Amniotic epithelial cell (primary cell): ENCODE data around the gene CDC25B.
A peak's percentile ranks its signal among the peaks of the same experiment; 100 is the strongest.
"Not testable (repeated sequence)": the region's sequence is repeated elsewhere in the genome, so short reads cannot be mapped to it uniquely, and the experiment has no call there.

Experiments used
- DNase-seq: peaks from one replicate; pipeline ENCODE4 v3.0.0-alpha.2; 2010; ENCODE audit warnings: low read depth

Gene CDC25B

DNA sequence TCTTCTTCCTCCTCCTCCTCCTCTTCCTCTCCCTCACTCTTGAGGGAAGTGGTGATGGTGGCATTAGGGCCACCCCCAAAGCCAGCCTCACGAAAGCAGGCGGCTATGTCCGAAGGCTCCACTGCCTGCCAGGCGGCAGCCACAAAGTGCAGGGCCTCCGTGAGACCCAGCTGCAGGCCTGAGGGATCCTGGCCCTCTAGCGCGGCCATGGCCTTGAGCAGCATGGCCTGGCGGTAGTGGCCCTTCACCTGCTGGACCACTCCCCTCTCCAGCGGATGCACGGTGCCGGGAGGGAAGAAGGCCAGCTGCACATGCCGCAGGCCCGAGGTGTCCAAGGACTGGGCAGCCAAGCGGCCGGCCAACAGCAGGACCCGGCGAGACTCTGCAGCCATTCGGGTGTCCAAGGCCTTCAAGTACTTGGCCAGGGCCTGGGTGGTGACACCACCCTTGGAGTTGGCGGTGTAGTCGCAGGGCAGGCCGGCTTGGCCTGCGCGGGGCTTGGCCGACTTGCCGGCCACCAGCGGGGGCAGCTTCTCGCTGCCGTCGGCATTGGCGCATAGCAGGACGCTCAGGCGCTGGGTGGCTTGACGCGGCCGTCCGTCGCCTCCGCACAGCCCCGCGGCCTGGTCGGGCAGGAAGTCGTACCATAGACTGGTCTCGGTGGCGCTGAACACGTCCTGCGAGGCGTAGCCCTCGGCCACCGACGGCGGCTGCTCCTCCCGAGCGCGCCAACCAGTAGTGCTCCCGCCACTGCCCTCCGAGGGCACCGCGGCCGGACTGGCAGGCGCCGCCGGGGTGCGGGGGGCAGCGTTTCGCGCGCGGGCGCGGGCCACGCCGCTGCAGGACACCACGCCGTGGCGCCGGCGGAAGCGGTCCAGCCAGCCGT is 10.6 kb upstream of the CDC25B start:
- no peak for DNase-seq

- DNase-seq = peak; percentile 63
Measured at GRCh38 chr20:3786126-3786484, 10.0 kb upstream of the CDC25B start.

GRCh38 chr20:3786665-3787323 is 9.3 kb upstream of the CDC25B start, which contains the start of gene CENPB:
CENPB (minus strand) TSS chr20:3786740; CDS start chr20:3786483, 257 bp downstream.
- DNase-seq = peak; percentile 58

DNA sequence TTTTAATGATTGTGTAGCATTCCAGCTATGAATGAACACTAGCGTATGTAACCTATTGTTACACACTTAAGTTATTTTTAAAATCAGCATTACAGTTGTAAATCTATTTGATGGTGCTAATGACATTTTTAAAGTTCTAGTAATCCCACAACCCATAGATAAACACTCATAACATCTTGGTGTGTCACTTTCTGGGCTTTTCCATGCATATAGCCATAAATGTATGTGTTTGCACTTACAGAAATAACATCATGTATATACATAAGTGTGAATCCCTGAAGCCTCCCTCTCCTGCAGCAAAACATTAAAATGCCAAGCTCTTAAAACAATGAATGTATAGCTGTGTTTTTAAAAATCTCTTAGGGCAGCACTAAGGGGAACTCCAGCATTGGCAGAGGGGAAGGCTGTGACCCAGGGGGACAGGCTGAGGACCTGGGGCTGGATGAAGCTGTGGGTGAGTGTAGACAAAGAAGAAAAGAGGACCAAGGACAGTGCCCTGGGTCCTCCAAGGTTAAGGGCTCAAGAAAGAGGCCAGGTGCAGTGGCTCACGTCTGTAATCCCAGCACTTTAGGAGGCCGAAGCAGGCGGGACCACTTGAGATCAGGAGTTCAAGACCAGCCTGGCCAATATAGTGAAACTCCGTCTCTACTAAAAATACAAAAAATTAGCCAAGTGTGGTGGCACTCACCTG is 8.6 kb upstream of the CDC25B start:
- DNase-seq = no peak

DNA sequence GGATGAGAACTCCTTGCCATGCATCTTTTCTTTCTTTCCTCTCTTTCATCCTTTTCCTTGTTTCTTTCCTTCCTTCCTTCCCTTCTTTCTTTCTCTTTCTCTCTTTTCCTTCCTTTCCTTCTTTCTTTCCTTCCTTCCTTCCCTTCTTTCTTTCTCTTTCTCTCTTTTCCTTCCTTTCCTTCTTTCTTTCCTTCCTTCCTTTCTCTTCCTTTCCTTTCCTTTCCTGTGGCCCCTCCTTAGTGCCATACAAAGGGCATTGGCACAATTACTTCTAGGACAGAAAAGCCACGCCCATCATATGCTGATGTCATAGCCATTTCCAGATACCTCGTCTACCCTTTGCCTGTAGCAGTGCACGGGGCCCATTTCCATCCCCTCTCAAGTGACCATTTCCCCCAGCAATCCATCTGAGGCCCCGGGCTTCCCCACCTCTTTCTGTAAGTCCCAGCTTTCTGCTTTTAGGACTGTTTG is 7.4 kb upstream of the CDC25B start:
- no peak for DNase-seq

- not testable (repeated sequence) for DNase-seq
Measured at GRCh38 chr20:3789201-3789600, 6.9 kb upstream of the CDC25B start.

- not testable (repeated sequence) for DNase-seq
Measured at GRCh38 chr20:3794168-3794567, 1.9 kb upstream of the CDC25B start.

DNA sequence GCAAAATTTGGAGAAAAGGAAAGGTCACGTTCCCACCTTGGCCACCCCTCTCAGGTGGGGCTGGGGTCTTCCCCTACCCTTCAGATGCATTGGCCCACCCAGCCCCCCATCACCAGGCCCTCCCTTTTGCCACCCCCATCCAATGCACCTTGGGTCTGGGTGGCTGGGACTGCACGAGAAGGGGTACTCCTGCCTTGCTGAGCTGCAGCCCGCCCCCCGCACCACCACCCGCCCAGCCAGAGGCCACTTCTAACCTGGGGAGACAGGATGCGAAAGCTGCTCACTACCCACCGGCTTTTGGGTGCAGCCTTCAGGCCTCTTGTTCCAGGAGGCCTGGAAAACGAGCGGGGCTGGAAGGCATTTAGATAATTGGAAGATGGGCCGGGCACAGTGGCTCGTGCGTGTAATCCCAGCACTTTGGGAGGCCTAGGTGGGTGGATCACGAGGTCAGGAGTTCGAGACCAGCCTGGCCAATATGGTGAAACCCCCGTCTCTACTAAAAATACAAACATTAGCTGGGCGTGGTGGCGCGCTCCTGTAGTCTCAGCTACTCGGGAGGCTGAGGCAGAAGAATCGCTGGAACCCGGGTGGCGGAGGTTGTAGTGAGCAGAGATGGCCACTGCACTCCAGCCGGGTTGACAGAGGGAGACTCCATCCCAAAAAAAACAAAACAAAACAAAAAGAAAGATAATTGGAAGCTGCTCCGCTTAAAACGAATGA is 1.2 kb upstream of the CDC25B start:
- no peak for DNase-seq

GRCh38 chr20:3796477-3797225 is 541 bp downstream of the CDC25B start:
- no peak for DNase-seq

DNA sequence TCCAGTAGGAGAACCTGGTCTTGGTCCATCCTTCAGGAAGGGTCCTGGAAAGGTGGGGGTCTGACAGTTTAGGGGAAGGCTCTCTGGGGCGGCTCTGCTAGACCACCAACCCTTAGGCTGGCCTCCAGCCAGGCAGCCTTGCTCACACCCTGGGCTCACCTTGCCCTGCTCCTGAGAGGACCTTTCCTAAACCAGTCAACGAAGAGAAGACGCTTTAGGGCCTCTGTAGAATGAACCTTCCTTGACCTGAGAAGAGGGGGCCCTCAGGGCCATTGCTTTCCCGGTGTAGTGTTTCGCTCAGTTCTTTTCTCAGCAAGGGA is 1.1 kb downstream of the CDC25B start:
- DNase-seq = no peak

GRCh38 chr20:3797592-3798372 is 1.7 kb downstream of the CDC25B start:
- DNase-seq = peak; percentile 47

DNA sequence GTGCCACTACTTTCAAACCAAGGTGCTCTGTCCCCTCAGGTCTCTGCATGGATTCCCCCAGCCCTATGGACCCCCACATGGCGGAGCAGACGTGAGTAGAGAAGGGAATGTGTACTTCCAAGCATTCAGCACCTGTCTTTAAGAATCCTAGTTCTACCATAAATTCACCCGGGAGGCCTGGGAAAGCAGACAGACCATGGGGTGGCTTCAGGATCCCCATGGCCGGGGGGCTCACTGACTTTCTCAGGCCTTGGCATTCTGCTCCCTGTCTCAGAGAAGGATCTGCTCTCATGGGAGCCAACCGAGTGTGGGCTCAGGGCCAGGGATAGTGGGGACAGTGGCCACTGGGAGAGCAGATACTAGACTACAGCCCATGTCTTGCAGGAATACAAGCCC is 2.3 kb downstream of the CDC25B start:
- no peak for DNase-seq

DNA sequence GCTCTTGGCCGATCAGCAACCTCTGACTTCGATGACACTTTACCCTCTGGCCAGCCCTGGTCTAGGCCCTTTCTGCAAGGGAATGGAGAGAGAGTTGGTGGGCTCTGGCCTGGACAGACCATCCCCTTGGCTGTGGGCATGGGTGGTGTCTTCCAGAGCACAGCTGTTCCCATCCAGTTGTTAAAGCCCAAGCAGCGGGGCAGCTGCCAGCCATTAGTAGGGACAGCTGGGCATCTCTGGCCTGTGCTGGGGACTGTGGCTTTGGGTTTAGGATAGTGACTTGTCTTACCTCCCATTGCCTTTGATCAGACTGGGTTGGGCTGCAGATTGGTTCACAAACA is 2.8 kb downstream of the CDC25B start:
- DNase-seq = no peak

DNA sequence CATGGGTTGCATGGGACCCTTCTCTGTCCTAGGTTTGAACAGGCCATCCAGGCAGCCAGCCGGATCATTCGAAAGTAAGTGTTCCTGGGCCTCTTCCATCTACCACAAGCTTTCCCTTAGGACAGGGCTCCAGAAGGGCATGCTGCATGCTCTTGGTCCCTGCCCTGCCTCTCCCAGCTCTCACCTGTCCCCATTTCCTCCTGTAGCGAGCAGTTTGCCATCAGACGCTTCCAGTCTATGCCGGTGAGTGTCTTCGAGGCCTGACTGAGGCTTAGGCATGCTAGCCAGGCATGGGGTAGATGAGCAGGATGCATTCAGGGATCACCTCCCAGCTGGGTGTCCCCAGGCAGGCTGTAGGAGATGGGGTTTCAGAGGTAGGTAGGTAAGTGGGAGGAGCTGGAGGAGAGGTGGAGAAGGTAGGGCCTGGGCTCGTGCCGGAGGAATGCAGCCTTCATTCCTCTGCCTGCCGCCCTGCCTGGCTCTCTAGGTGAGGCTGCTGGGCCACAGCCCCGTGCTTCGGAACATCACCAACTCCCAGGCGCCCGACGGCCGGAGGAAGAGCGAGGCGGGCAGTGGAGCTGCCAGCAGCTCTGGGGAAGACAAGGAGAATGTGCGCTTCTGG is 4.3 kb downstream of the CDC25B start:
- DNase-seq = no peak

GRCh38 chr20:3800878-3801260 is 4.8 kb downstream of the CDC25B start:
- no peak for DNase-seq

DNA sequence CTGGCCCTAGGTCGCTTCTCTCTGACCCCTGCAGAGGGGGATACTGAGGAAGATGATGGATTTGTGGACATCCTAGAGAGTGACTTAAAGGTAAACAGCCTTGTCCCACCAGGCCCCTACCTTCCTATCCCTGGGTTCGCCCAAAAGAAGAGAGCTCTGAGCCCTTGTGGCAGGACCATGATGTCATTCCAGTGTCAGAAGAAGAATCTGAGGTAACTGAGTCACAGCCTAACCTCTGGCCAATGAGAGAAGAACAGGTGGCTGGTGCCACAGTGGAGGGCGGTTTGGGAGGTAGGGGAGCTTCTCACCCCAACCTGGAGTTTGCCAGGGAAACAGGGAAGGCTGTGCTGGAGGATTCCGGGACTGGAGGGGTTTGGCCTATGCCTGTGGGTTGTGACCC is 5.2 kb downstream of the CDC25B start:
- DNase-seq = no peak

GRCh38 chr20:3801846-3802245 is 5.7 kb downstream of the CDC25B start:
- no peak for DNase-seq

DNA sequence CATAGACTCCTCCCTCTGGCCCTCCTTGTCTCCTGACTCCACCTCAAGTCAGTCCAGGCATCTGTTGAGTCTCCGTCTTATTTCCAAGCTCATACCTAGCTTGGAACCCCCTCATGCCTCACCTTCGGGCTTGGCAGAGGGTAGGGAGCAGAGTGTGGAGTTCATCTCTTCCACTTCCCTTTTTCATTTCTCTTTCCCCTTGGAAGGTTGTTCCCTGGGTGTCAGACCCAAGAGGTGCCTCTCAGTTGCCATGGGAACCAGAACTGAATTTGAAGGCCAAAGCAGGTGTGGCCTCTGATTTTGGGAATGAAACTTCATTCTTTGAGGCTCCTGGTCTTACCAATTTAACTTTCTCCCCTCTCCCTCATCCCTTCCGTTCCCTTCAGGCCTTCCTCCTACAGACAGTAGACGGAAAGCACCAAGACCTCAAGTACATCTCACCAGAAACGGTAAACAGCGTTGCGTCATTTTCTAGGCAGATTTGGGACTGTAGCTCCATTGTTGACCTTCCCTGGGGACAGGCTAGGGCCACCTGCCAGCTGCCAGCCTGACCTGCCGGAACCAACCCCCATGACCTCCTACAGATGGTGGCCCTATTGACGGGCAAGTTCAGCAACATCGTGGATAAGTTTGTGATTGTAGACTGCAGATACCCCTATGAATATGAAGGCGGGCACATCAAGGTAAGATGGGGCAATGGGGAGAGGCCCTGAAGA is 6.6 kb downstream of the CDC25B start:
- DNase-seq = no peak

DNA sequence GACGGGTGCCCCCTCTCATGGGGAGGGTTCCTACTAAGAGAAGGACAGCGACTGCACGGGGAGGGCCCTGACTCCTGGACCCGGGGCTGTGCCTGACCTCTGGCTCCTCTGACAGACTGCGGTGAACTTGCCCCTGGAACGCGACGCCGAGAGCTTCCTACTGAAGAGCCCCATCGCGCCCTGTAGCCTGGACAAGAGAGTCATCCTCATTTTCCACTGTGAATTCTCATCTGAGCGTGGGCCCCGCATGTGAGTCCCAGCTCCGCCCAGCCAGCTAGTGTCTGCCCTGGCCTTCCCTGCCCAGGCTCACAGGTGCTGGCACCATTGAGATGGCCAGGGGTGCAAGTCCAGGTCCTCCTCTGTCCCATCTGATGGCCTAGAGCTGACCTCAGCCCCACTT is 7.2 kb downstream of the CDC25B start:
- DNase-seq = no peak

- DNase-seq = no peak
Measured at GRCh38 chr20:3803854-3804253, 7.7 kb downstream of the CDC25B start.
